Fibroblast of the conjunctiva (primary cell): Measurements from ENCODE around the gene OR2L3.
"Not testable (repeated sequence)": the region's sequence is repeated elsewhere in the genome, so short reads cannot be mapped to it uniquely, and the experiment has no call there.

ENCODE experiments used
- DNase-seq: peaks from one replicate; pipeline ENCODE4 v3.0.0-alpha.2; 2010; ENCODE audit warnings: low read depth

Gene OR2L3, protein sequence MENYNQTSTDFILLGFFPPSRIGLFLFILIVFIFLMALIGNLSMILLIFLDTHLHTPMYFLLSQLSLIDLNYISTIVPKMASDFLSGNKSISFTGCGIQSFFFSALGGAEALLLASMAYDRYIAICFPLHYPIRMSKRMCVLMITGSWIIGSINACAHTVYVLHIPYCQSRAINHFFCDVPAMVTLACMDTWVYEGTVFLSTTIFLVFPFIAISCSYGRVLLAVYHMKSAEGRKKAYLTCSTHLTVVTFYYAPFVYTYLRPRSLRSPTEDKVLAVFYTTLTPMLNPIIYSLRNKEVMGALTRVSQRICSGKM

DNA sequence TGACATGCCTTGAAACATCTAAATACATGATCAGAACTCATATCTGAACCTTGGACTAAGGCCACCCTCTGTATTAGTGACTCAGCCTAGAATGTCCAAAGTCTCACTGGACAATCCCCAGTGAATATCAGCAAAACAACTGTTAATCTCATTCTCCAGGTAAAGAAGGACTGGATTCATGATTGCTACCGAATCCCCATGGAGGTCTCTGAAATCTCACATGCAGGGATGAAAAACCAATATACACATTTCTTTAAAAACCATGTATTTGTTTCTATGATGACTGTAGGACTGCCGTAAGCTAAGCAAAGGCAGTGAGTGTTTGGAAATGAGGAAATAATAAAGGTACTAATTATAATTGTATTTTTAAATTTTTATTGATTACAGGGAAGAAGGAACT, at the start of gene OR2L3:
TSS of gene OR2L3 (plus strand) at position 301 of the 400 bp plus-strand sequence. CDS start 13,846 bp downstream, outside the sequence.
- DNase-seq = no peak

DNA sequence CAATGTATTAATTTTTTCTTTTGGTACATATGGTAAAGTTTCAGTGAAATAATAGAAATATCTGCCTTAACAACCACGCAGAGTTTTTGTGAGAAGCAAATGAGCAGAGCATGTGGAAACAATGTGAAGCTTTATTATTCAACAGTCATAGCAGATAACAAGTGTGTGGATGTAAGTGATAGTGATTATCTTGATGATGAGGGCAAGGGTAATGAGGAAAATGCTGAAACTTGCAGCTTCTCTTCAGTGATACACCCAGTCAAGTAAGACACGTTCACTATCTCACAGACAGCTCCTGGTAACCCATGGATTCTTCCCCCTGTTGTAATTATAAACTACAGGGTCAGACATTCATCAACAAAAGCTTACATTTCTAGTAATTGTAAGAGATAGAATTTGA, 47.8 kb upstream of the OR2L3 start:
- no peak for DNase-seq

DNA sequence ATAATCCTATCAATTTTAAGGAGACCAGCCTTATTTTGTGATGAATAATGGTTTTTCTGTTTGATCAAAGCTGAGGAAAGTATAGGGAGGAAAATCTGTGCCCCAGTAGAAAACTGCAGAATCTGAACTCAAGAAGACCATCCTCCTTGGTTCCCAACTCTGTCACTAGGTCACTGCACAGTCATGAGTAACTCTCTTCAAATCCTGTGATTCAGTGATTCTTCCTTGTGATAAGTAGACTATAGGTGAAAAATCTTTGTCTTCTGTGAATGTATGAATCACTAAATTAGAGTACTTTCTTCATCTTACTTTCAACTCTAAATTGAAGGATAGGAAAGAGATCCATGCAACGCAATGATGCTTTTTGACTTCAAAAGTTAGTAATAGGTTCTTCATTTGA, 46.5 kb upstream of the OR2L3 start:
- DNase-seq = no peak

DNA sequence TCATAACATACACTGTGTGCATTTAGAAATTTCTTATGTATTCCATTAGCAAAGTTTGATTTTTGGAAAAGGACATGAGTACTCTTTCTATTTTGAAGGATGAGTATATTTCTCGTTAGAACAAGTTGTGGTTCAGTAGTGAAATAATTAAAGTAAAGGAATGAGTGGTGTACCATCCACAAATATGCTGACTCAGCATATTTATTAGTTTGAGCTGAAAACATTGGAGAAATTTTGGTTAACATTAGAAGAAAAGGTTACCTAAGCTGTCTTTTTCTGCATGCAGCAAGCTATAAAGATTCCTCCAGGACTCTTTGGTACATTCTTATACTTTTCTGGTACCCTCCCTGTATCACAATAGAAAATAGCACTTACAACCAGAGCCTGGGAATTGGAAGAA, 38.9 kb upstream of the OR2L3 start:
- no peak for DNase-seq

DNA sequence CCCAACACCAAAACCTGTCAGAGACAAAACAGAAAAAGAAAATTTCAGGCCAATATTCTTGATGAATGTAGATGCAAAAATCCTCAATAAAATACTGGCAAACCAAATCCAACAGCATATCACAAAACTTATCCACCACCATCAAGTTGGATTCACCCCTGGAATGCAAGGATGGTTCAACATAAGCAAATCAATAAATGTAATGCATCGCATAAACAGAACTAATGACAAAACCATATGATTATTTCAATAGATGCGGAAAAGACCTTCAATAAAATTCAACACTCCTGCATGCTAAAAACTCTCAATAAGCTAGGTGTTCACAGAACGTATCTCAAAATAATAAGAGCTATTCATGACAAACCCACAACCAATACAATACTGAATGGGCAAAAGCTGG, 37.0 kb upstream of the OR2L3 start:
- no peak for DNase-seq

DNA sequence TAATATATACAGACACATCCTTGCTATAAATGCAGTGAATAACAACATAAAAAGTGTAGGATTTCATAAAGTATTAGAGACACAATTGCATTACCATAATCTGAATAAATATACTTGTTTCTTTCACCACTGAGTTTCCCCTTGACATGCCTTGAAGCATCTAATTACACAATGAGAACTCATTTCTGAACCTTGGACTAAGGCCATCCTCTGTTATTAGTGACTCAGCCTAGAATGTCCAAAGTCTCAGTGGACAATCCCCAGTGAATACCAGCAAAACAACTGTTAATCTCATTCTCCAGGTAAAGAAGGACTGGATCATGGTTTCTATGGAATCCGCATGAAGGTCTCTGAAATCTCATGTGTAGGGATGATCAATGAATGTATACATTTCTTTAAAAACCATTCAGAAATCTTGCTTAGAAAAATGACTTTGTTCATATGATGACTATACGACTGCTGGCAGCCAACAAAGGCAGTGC, 33.4 kb upstream of the OR2L3 start, which contains the start of gene OR2L5:
TSS of gene OR2L5 (plus strand) at position 432 of the 482 bp plus-strand sequence. CDS start 8,288 bp downstream, outside the sequence.
- DNase-seq = no peak

DNA sequence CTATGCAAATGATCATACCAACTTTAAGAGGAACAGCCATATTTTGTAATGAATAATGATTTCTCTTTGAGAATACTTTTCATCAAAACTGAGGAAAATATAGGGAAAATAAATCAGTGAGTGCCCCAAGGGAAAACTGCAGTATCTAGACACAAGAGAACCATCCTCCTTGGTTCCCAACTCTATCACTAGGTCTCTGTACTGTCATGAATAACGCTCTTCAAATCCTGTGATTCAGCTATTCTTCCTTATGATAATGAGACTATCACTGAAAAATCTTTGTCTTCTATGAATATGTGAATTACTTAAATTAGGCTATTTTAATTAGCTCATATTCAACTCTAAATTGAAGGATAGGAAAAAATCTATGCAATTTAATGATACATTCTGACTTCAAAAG, 30.8 kb upstream of the OR2L3 start:
- no peak for DNase-seq

DNA sequence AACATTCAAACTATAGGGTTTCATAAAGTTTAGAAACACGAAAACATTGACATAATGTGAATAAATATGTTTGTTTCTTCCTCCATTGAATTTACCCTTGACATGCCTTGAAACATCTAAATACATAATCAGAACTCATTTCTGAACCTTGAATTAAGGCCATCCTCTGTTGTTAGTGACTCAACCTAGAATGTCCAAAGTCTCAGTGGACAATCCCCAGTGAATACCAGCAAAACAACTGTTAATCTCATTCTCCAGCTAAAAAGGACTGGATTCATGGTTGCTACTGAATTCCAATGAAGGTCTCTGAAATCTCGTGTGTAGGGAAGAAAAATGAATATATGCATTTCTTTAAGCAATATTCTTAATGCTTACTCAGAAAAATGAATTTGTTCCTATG, 16.9 kb upstream of the OR2L3 start, which contains the start of gene OR2L2:
TSS of gene OR2L2 (plus strand) at position 301 of the 400 bp plus-strand sequence. CDS start 8,198 bp downstream, outside the sequence.
- DNase-seq = no peak

DNA sequence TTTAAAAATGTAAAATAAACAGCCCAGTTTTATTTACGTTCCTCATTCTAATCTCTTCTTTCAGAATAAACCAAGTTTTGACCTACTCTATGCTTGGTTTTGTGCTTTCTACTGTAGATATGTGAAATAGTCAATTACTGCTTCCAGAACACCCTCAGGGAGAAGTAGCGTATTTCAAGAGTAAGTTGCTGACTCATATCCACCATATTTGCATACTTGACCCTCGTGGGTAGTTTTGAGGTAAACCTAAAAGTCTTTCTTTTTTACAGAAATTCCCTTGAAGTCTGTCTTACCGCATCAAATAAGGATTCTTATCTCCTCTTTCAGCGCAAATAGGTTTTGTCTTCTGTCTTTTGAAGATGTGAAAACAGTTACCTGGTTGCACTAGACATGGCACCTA, 1.4 kb upstream of the OR2L3 start:
- DNase-seq = no peak

DNA sequence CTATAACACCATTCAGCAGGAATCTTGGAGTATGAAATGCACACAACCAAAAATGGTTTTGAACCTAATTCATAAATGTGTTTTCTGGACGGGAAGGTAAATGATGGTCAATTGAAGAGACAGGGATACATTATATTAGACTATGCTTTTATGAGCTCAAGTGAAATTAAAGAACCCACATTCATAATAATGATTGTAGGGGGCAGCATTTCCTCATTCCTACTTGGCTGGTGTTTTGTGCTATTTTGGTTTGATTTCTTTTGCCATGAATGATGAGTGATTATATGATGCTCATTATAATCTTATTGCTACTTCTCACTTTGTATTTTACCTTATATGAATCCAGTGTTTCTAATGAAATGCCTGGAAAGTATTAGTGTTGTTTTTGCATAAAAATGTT, 372 bp downstream of the OR2L3 start:
- no peak for DNase-seq

DNA sequence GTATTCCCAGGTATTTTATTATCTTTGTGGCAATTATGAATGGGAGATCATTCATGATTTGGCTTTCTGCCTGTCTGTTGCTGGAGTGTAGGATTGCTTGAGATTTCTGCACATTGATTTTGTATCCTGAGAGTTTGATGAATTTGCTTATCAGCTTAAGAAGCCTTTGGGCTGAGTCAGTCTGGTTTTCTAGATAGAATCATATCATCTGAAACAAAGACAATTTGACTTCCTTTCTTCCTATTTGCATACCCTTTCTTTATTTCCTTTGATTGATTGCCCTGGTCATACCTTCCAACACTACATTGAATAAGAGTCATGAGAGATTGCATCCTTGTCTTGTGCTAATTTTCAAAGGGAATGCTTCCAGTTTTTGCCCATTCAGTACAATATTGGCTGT, 8.0 kb downstream of the OR2L3 start:
- no peak for DNase-seq

DNA sequence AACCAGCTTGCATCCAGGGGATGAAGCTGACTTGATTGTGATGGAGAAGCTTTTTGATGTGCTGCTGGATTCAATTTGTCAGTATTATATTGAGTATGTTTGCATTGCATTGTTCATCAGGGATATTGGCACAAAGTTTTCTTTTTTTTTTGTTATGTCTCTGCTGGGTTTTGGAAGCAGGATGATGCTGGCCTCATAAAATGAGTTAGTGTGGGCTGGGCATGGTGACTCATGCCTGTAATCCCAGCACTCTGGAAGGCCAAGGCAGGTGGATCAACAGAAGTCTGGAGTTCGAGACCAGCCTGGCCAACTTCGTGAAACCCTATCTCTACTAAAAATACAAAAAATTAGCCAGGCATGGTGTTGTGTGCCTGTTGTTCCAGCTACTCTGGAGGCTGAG, 8.6 kb downstream of the OR2L3 start:
- no peak for DNase-seq

DNA sequence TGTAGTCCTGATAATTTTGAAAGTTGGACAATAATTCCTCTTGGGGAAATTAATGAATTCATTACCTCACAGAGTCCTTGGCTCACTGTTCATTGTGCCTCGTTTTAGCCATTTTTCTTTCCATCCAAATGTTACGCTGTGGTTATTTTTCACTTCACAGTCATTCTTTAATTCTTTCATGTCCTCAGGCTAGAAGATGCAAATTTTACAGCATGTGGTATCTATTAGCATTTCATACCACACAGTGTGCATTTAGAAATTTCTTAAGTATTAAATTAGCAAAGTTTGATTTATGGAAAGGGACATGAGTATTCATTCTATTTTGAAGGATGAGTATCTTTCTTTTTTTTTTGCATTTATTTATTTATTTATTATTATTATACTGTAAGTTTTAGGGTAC, 18.4 kb downstream of the OR2L3 start:
- no peak for DNase-seq

DNA sequence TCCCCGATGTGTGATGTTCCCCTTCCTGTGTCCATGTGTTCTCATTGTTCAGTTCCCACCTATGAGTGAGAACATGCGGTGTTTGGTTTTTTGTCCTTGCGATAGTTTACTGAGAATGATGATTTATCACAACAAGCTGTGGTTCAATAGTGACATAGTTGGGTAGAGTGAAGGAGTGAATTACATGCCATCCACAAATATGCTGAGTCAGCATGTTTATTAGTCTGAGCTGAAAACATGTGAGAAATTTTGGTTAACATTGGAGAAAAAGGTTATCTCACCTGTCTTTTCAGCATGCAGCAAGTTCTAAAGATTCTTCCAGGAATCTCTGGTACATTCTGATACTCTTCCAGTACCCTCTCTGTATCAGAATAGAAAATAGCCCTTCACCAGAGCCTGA, 19.0 kb downstream of the OR2L3 start:
- no peak for DNase-seq

DNA sequence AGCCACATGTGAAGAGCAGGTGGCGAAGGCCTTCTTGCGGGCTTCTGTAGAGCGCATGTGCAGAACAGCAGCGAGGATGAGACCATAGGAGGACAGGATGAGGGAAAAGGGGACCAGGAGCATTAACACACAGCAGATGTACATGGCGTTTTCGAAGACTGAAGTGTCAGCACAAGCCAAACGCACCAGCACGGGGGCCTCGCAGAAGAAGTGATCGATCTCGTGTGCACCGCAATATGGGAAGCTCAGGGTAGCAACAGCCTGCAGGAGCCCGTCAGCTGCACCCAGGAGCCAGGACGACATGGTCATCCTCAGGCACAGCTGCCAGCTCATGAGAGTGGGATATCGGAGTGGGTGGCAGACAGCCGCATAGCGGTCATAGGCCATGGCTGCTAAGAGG, 37.2 kb downstream of the OR2L3 start:
- DNase-seq = not testable (repeated sequence)

DNA sequence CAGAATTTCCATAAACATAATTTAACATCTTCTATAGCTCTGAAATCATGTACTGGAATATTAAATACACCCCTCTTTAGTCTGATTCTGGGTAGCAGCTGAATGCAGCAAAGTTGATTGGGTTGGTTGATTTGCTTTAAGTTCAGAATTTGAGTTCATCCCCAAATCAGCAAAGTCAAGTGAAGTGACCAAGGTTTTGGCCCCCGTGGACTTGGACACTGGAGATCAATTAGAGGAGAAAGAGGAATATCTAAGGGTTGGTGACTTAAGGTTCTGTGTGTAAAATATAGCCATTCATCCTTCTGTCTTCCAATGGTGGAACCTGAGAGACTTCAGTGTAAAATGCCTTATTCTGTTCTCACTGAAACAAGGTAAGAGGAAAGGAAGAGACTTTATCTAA, 48.2 kb downstream of the OR2L3 start, which contains the start of gene OR2L13:
TSS of gene OR2L13 (plus strand) at position 301 of the 400 bp plus-strand sequence. CDS start 4,192 bp downstream, outside the sequence.
- no peak for DNase-seq

DNA sequence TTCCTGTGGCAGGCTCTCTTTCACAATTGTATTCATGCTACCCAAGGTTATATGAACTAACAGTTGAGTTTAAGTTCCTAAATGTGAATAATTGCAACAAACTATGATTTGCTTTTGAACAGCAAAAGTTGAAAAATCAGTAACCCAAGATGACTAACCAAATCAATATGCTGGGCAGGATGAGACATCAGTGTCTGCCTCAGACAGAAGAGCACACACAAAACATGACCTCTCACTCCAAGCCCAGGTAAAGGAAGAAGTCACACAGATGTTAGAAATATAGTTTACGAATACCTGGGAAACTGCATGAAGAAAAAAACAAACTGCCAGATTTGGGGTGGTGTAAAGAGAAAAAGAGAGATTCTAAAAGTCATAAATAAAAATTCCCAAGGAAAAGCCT, 51.9 kb downstream of the OR2L3 start:
- DNase-seq = no peak

DNA sequence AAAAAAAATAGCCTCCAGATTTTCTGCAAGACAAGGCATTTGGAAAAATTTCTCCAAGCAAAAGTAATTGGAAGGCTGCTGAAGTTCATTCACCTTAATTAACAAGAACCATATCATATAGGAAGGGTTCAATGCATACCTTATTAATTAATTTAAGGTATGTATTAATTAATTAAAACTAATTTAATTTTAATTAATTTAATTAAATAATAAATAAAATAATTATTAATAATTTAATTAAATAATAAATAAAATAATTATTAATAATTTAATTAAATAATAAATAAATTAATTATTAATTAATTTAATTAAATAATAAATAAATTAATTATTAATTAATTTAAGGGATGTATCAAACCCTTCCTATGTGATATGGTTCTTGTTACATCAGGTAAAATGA, 56.2 kb downstream of the OR2L3 start:
- DNase-seq = no peak

DNA sequence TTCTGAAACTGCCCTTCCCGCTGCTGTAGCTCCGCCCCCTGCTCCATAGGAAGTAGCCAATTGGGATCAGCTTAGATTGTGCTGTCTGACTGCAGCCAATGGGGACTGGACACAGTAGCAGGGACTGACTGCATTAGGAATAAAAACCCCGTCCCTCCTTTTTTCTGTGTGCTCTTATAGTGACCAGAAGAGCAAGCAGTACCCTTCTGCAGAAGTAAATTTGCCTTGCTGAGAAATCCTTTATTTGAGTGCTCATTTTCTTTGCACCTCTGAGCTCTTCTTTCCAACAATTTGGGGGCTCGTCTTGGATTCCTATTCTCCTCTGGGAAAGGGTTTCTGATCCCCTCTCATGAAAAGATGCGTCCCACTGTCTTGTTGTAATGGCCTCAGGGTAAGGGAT, 64.5 kb downstream of the OR2L3 start:
- no peak for DNase-seq
